OCI-LY1 (cell line): Measurements from ENCODE around the gene SYT2.

ENCODE experiments used
- H2AFZ ChIP-seq: fragments of 200-600 bp; sonication (generic), shearing (Covaris generic); 2 replicates; pipeline ENCODE4 v1.6.0; 2014; ENCODE audit warnings: antibody characterized with exemption, mild to moderate bottlenecking, low read length
- H3F3A ChIP-seq: fragments of 200-600 bp; sonication (generic), shearing (Covaris generic); 2 replicates; pipeline ENCODE4 v1.6.0; 2014; ENCODE audit warnings: mild to moderate bottlenecking, antibody characterized with exemption, low read length, moderate library complexity; ENCODE audit not compliant: insufficient read depth
- H3K27ac ChIP-seq: fragments of 200-600 bp; sonication (generic); 2 replicates; pipeline ENCODE4 v1.5.1; 2014; ENCODE audit warnings: low read length, mixed run types, mild to moderate bottlenecking, low read depth; ENCODE audit not compliant: poor library complexity, severe bottlenecking
- H3K27me3 ChIP-seq: fragments of 200-600 bp; sonication (generic); 2 replicates; pipeline ENCODE4 v1.6.0; 2014; ENCODE audit warnings: antibody characterized with exemption, mild to moderate bottlenecking, low read length, moderate library complexity; ENCODE audit not compliant: insufficient read depth
- H3K36me3 ChIP-seq: fragments of 200-600 bp; sonication (generic); 2 replicates; pipeline ENCODE4 v1.6.1; 2014; ENCODE audit warnings: mild to moderate bottlenecking, antibody characterized with exemption, low read length, moderate library complexity, mixed read lengths; ENCODE audit not compliant: insufficient read depth
- H3K4me1 ChIP-seq: fragments of 200-600 bp; sonication (generic); 2 replicates; pipeline ENCODE4 v1.5.1; 2014; ENCODE audit warnings: mild to moderate bottlenecking, low read length, moderate library complexity; ENCODE audit not compliant: insufficient read depth, severe bottlenecking
- H3K4me2 ChIP-seq: fragments of 200-600 bp; sonication (generic), shearing (Covaris generic); 2 replicates; pipeline ENCODE4 v1.6.1; 2014; ENCODE audit warnings: low read length
- H3K4me3 ChIP-seq: fragments of 200-600 bp; sonication (generic); 2 replicates; pipeline ENCODE4 v1.5.1; 2014; ENCODE audit warnings: low read length, low read depth, mild to moderate bottlenecking, mixed read lengths; ENCODE audit not compliant: poor library complexity, severe bottlenecking
- H3K79me2 ChIP-seq: fragments of 200-600 bp; shearing (Covaris generic); 2 replicates; pipeline ENCODE4 v1.6.1; 2016; ENCODE audit warnings: mixed run types, low read length, mixed read lengths; ENCODE audit not compliant: insufficient read depth
- H3K9ac ChIP-seq: fragments of 200-600 bp; sonication (generic), shearing (Covaris generic); 2 replicates; pipeline ENCODE4 v1.6.1; 2014; ENCODE audit warnings: mild to moderate bottlenecking, low read length, mixed read lengths
- H3K9me2 ChIP-seq: fragments of 200-600 bp; sonication (generic), shearing (Covaris generic); 2 replicates; pipeline ENCODE4 v1.6.1; 2014; ENCODE audit warnings: low read depth, mild to moderate bottlenecking, low read length, mixed read lengths
- H3K9me3 ChIP-seq: fragments of 200-600 bp; shearing (Covaris generic); 2 replicates; pipeline ENCODE4 v1.6.1; 2014; ENCODE audit warnings: low read length, mixed read lengths
- H4K20me1 ChIP-seq: fragments of 200-600 bp; sonication (generic), shearing (Covaris generic); 2 replicates; pipeline ENCODE4 v1.6.0; 2016; ENCODE audit warnings: mild to moderate bottlenecking, low read length; ENCODE audit not compliant: insufficient read depth
- EZH2 ChIP-seq: fragments of 200-600 bp; sonication (generic), shearing (Covaris generic); IDR thresholded peaks from 2 replicates; pipeline ENCODE4 v1.8.0; 2017; ENCODE audit warnings: borderline replicate concordance, mixed run types, mild to moderate bottlenecking, antibody characterized with exemption, low read length, moderate library complexity, mixed read lengths
- TF ChIP-seq, protein P1 (sequence below): fragments of 200-600 bp; sonication (generic), shearing (Covaris generic); IDR thresholded peaks from 2 replicates; pipeline ENCODE4 v1.5.1; 2017; ENCODE audit warnings: mild to moderate bottlenecking, antibody characterized with exemption, low read length, moderate library complexity, mixed read lengths

The SYT2 gene

DNA sequence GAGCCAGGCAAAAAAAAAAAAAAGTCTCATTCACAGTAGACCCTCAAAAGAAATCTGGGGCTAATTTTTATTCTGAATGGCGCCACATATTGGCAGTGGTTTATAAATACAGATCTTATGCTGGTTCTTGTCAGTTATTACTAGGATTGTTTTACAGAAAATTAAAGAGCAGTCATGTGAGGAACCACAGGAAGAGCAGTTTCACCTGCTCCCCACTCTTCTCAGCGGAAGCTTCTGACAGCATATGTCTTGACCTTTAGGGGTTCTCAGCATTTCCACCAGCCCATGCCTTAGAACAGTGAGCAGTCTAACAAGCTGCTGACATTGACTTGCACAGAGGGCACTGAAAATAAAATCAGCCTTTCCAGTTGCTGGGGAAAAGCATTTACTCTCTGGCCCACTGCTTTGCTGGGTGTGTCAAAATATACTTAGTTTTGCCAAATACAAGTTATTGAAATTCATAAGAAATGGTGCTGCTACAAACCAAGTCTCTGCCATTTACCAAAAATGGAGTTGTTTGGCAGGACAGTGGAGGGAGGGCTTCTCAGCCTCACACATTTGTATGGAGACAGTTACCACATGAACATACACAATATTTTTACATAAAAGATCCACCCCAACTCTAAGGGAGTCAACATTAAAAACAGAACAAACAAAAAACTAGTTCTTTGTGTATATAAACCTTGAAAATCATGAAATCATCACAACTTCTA lies 144.2 kb downstream of the SYT2 start:
- H3F3A ChIP-seq, result no peaks in the 10 kb centered on the region
- no peaks in the 10 kb centered on the region for H3K27me3 ChIP-seq
- no peaks in the 10 kb centered on the region for H3K9me2 ChIP-seq
- TF ChIP-seq, protein P1, sequence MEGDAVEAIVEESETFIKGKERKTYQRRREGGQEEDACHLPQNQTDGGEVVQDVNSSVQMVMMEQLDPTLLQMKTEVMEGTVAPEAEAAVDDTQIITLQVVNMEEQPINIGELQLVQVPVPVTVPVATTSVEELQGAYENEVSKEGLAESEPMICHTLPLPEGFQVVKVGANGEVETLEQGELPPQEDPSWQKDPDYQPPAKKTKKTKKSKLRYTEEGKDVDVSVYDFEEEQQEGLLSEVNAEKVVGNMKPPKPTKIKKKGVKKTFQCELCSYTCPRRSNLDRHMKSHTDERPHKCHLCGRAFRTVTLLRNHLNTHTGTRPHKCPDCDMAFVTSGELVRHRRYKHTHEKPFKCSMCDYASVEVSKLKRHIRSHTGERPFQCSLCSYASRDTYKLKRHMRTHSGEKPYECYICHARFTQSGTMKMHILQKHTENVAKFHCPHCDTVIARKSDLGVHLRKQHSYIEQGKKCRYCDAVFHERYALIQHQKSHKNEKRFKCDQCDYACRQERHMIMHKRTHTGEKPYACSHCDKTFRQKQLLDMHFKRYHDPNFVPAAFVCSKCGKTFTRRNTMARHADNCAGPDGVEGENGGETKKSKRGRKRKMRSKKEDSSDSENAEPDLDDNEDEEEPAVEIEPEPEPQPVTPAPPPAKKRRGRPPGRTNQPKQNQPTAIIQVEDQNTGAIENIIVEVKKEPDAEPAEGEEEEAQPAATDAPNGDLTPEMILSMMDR, result peak; percentile 38; the same call in 1 of the 2 replicates
- TF ChIP-seq EZH2, result no peak
- H3K27ac ChIP-seq, result peak overlapping the region; percentile 61
- H3K4me1 ChIP-seq, result peaks cover 16% of the 10 kb centered on the region
- no peaks in the 10 kb centered on the region for H4K20me1 ChIP-seq
- H2AFZ ChIP-seq, result no peak overlapping the region
- no peaks in the 10 kb centered on the region for H3K79me2 ChIP-seq
- H3K36me3 ChIP-seq, result peaks cover 9% of the 10 kb centered on the region; the same call in 1 of the 2 replicates
- H3K4me3 ChIP-seq, result no peak overlapping the region
- H3K9ac ChIP-seq, result no peak overlapping the region
- no peaks in the 10 kb centered on the region for H3K9me3 ChIP-seq
- peak overlapping the region; percentile 28; the same call in 1 of the 2 replicates for H3K4me2 ChIP-seq

DNA sequence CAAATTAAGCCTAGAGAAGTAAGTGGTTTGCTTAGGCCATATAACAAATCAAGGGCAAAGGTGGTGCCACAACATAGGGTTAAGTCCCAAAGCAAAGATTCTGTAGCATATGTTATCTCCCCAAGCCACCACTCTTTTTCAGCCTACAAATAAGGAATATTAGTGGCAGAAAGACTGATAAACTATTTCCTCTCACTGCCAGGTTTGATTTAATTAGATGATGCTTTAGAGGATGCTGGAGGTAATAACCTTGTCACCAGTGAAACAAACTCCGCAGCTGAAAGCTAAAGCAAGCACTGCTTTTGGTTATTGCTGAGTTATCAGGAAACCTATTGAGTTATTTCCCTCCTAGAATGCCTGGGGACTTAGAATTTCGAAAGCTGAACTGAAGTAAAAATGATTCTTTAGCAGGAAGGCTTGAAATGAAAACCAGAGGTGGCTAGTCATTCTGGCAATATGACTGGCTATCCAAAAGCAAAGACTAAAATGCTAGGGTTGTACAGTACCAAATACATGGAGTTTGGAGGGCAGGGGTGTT lies 145.2 kb downstream of the SYT2 start:
- H3K9me2 ChIP-seq, result no peaks in the 10 kb centered on the region
- H3K4me3 ChIP-seq, result no peak overlapping the region
- peaks cover 16% of the 10 kb centered on the region for H3K4me1 ChIP-seq
- H3K9me3 ChIP-seq, result no peaks in the 10 kb centered on the region
- no peak overlapping the region for H2AFZ ChIP-seq
- no peaks in the 10 kb centered on the region for H3F3A ChIP-seq
- H3K27ac ChIP-seq, result peak overlapping the region; percentile 61
- no peak overlapping the region for H3K9ac ChIP-seq
- H4K20me1 ChIP-seq, result no peaks in the 10 kb centered on the region
- TF ChIP-seq, protein P1, result no peak
- peaks cover 9% of the 10 kb centered on the region; the same call in 1 of the 2 replicates for H3K36me3 ChIP-seq
- no peaks in the 10 kb centered on the region for H3K79me2 ChIP-seq
- H3K27me3 ChIP-seq, result no peaks in the 10 kb centered on the region
- no peak overlapping the region for H3K4me2 ChIP-seq

DNA sequence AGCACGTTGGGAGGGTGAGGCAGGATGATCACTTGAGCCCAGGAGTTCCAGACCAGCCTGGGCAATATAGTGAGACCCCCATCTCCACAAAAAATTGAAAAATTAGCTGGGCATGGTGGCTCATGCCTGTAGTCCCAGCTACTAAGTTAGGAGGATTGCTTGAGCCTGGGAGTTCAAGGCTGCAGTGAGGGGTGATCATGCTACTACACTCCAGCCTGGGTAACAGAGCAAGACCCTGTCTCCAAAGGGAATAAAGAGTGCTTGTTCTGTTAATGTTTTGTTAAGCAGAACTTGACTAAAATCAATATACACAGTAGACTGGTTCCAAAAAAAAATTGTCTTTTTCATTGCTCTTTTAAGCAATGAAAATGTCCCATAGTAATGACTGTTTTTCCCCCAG lies 146.4 kb downstream of the SYT2 start:
- H3K9me2 ChIP-seq, result no peaks in the 10 kb centered on the region
- H3K27ac ChIP-seq, result no peak overlapping the region
- H3K4me3 ChIP-seq, result no peak overlapping the region
- TF ChIP-seq EZH2, result no peak
- no peaks in the 10 kb centered on the region for H3F3A ChIP-seq
- no peak overlapping the region for H3K4me2 ChIP-seq
- H3K4me1 ChIP-seq, result peaks cover 16% of the 10 kb centered on the region
- H3K9me3 ChIP-seq, result no peaks in the 10 kb centered on the region
- H3K36me3 ChIP-seq, result peaks cover 9% of the 10 kb centered on the region; the same call in 1 of the 2 replicates
- no peak overlapping the region for H3K9ac ChIP-seq
- H4K20me1 ChIP-seq, result no peaks in the 10 kb centered on the region
- H3K79me2 ChIP-seq, result no peaks in the 10 kb centered on the region
- no peaks in the 10 kb centered on the region for H3K27me3 ChIP-seq
- H2AFZ ChIP-seq, result no peak overlapping the region
